WTC11 (cell line): Measurements from ENCODE around the gene EXOSC5. TPM values are rescaled to one million over a fixed set of nuclear protein-coding genes. Genes with fewer than 3 reads are reported as not detected.

Experiments used
- ATAC-seq: fragments of 200-7000 bp; cut with Tn5 transposase; 2 replicates; pipeline ENCODE4 v1.10.0; 2021; ENCODE audit warnings: mild to moderate bottlenecking, moderate library complexity
- CTCF ChIA-PET: fragments of 300-600 bp; sonication (Branson Sonifier 250); formaldehyde crosslinking; loops from one replicate; lab custom pipeline; 2021; ENCODE audit warnings: antibody characterized with exemption; lab: Charles Lee
- POLR2A ChIA-PET: fragments of 350-600 bp; sonication (Branson Sonifier 250); formaldehyde crosslinking; loops from one replicate; lab custom pipeline; 2021; ENCODE audit warnings: antibody characterized with exemption; lab: Charles Lee
- DNase-seq: peaks from one replicate; pipeline ENCODE4 v3.0.0; 2021; ENCODE audit warnings: low spot score
- H3K27ac Mint-ChIP-seq: 2 replicates; pipeline ENCODE4 v1.8.0; 2021; ENCODE audit warnings: mixed read lengths
- H3K27me3 Mint-ChIP-seq: 2 replicates; pipeline ENCODE4 v1.8.0; 2021; ENCODE audit warnings: low read depth, mild to moderate bottlenecking, moderate library complexity, mixed read lengths
- H3K36me3 Mint-ChIP-seq: 2 replicates; pipeline ENCODE4 v1.8.0; 2021; ENCODE audit warnings: mixed read lengths
- H3K4me1 Mint-ChIP-seq: 2 replicates; pipeline ENCODE4 v1.8.0; 2022; ENCODE audit warnings: mixed read lengths
- H3K4me3 Mint-ChIP-seq: 2 replicates; pipeline ENCODE4 v1.8.0; 2021; ENCODE audit warnings: mild to moderate bottlenecking, moderate library complexity, mixed read lengths
- H3K9me3 Mint-ChIP-seq: 2 replicates; pipeline ENCODE4 v1.8.0; 2021; ENCODE audit warnings: mixed read lengths
- AR ChIP-seq: fragments of 250-450 bp; sonication (Bioruptor Pico); IDR thresholded peaks from 2 replicates; pipeline ENCODE4 v1.9.0; 2021; ENCODE audit warnings: mild to moderate bottlenecking
- CREM ChIP-seq: sonication (generic); formaldehyde crosslinking; IDR thresholded peaks from 2 replicates; pipeline ENCODE4 v1.8.1; 2022; ENCODE audit warnings: mild to moderate bottlenecking, missing genetic modification reagents, moderate library complexity
- ESRRA ChIP-seq: sonication (generic); formaldehyde crosslinking; IDR thresholded peaks from 2 replicates; pipeline ENCODE4 v1.8.1; 2022; ENCODE audit warnings: mild to moderate bottlenecking, missing genetic modification reagents, borderline replicate concordance
- FOXP1 ChIP-seq: sonication (generic); formaldehyde crosslinking; IDR thresholded peaks from 2 replicates; pipeline ENCODE4 v1.8.0; 2022; ENCODE audit warnings: missing genetic modification reagents, mild to moderate bottlenecking, moderate library complexity, borderline replicate concordance
- IRF2 ChIP-seq: sonication (generic); formaldehyde crosslinking; IDR thresholded peaks from 2 replicates; pipeline ENCODE4 v1.8.0; 2022; ENCODE audit warnings: low read depth, missing genetic modification reagents, borderline replicate concordance
- SMAD4 ChIP-seq: sonication (generic); formaldehyde crosslinking; IDR thresholded peaks from 2 replicates; pipeline ENCODE4 v1.8.0; 2022; ENCODE audit warnings: mild to moderate bottlenecking, missing genetic modification reagents
- USF1 ChIP-seq: sonication (generic); formaldehyde crosslinking; IDR thresholded peaks from 2 replicates; pipeline ENCODE4 v1.8.0; 2022; ENCODE audit warnings: mild to moderate bottlenecking, missing genetic modification reagents
- ZBTB43 ChIP-seq: sonication (generic); formaldehyde crosslinking; IDR thresholded peaks from 2 replicates; pipeline ENCODE4 v1.8.1; 2023; ENCODE audit warnings: mild to moderate bottlenecking, missing genetic modification reagents
- ZMAT4 ChIP-seq: fragments of 250-450 bp; sonication (Bioruptor Pico); IDR thresholded peaks from 2 replicates; pipeline ENCODE4 v1.9.0; 2021; ENCODE audit warnings: mild to moderate bottlenecking
- ZNF317 ChIP-seq: sonication (generic); formaldehyde crosslinking; IDR thresholded peaks from 2 replicates; pipeline ENCODE4 v1.8.1; 2023; ENCODE audit warnings: low read depth, mild to moderate bottlenecking, moderate library complexity, missing genetic modification reagents, borderline replicate concordance
- ZNF416 ChIP-seq: fragments of 250-450 bp; sonication (Bioruptor Pico); IDR thresholded peaks from 2 replicates; pipeline ENCODE4 v1.9.0; 2021; ENCODE audit warnings: mild to moderate bottlenecking, inconsistent platforms
- ZNF423 ChIP-seq: fragments of 250-450 bp; sonication (Bioruptor Pico); IDR thresholded peaks from 2 replicates; pipeline ENCODE4 v2.1.2; 2022; ENCODE audit warnings: mild to moderate bottlenecking, moderate library complexity
- ZNF532 ChIP-seq: fragments of 250-450 bp; sonication (Bioruptor Pico); IDR thresholded peaks from 2 replicates; pipeline ENCODE4 v1.9.0; 2021; ENCODE audit warnings: mild to moderate bottlenecking, borderline replicate concordance
- ZSCAN18 ChIP-seq: fragments of 250-450 bp; sonication (Bioruptor Pico); IDR thresholded peaks from 2 replicates; pipeline ENCODE4 v2.1.2; 2022; ENCODE audit warnings: mild to moderate bottlenecking, moderate library complexity
- total RNA-seq: library from RNA; stranded (reverse); gene quantifications from 3 replicates; pipeline ENCODE4 v1.2.3, GENCODE V29; 2021
- TF ChIP-seq, protein P1 (sequence below): sonication (generic); formaldehyde crosslinking; IDR thresholded peaks from 2 replicates; pipeline ENCODE4 v1.8.1; 2023; ENCODE audit warnings: mild to moderate bottlenecking, missing genetic modification reagents, borderline replicate concordance

EXOSC5 gene
- total RNA-seq, 1 experiment from 2014 or later: 56.4 TPM

DNA sequence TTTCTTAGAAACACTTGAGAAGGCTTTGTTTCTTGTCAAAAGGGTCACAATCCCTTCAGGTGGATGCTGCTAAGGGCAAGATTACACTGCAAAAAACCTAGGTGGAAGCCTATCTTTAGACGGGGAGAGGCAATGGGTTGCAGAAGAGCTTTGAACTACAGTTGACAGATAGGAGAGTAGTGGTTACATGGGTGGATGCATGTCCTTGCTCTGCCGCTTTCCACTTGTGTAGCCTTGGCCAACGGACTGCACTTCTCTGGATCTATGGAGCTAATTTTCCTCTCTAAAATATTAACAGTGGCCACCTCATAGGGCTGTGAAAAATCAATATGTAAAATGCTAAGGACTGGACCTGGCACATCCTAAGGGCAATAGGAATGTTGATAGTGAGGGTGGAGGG is 1.4 kb upstream of the EXOSC5 start (continued):
- no peak for TF ChIP-seq ZMAT4 (CRISPR knock-in tag)
- TF ChIP-seq ZNF317: no peak
- TF ChIP-seq ESRRA (CRISPR knock-in tag): no peak
- no peak for TF ChIP-seq FOXP1
- no peak for TF ChIP-seq ZNF416 (CRISPR knock-in tag)
- TF ChIP-seq, protein P1, sequence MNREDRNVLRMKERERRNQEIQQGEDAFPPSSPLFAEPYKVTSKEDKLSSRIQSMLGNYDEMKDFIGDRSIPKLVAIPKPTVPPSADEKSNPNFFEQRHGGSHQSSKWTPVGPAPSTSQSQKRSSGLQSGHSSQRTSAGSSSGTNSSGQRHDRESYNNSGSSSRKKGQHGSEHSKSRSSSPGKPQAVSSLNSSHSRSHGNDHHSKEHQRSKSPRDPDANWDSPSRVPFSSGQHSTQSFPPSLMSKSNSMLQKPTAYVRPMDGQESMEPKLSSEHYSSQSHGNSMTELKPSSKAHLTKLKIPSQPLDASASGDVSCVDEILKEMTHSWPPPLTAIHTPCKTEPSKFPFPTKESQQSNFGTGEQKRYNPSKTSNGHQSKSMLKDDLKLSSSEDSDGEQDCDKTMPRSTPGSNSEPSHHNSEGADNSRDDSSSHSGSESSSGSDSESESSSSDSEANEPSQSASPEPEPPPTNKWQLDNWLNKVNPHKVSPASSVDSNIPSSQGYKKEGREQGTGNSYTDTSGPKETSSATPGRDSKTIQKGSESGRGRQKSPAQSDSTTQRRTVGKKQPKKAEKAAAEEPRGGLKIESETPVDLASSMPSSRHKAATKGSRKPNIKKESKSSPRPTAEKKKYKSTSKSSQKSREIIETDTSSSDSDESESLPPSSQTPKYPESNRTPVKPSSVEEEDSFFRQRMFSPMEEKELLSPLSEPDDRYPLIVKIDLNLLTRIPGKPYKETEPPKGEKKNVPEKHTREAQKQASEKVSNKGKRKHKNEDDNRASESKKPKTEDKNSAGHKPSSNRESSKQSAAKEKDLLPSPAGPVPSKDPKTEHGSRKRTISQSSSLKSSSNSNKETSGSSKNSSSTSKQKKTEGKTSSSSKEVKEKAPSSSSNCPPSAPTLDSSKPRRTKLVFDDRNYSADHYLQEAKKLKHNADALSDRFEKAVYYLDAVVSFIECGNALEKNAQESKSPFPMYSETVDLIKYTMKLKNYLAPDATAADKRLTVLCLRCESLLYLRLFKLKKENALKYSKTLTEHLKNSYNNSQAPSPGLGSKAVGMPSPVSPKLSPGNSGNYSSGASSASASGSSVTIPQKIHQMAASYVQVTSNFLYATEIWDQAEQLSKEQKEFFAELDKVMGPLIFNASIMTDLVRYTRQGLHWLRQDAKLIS (CRISPR knock-in tag): no peak

GRCh38 chr19:41398050-41398418 is 875 bp upstream of the EXOSC5 start:
- H3K4me1 Mint-ChIP-seq: peaks cover 22% of the 10 kb centered on the region
- DNase-seq: no peak
- POLR2A ChIA-PET: interaction anchor here (0.6 to 1.1 kb wide), 2 partner anchors 34 to 41 kb away, joined by 3 read pairs; partner anchors contain the start of gene B9D2
- peak overlapping the region; percentile 100 for H3K4me3 Mint-ChIP-seq
- CTCF ChIA-PET: interaction anchor here (1.0 kb wide), 1 partner anchor 10 kb away, joined by 3 read pairs; no protein-coding TSS in a partner anchor
- no peak for ATAC-seq
- no peaks in the 10 kb centered on the region for H3K9me3 Mint-ChIP-seq
- no peaks in the 10 kb centered on the region for H3K36me3 Mint-ChIP-seq
- H3K27ac Mint-ChIP-seq: peak overlapping the region; percentile 100
- no peak for TF ChIP-seq ZSCAN18
- no peak for TF ChIP-seq AR (CRISPR knock-in tag)
- no peak for TF ChIP-seq ZNF317
- no peak for TF ChIP-seq SMAD4 (CRISPR knock-in tag)
- no peak for TF ChIP-seq IRF2 (CRISPR knock-in tag)
- TF ChIP-seq ZBTB43 (CRISPR knock-in tag): no peak
- no peak for TF ChIP-seq ZNF423 (CRISPR knock-in tag)
- no peak for TF ChIP-seq ZNF532 (CRISPR knock-in tag)
- no peak for TF ChIP-seq CREM
- TF ChIP-seq USF1 (CRISPR knock-in tag): no peak
- H3K27me3 Mint-ChIP-seq: no peaks in the 10 kb centered on the region
